NCI-H2107 (cell line): ENCODE measurements around the gene MAP3K20.
"Not testable (repeated sequence)": the region's sequence is repeated elsewhere in the genome, so short reads cannot be mapped to it uniquely, and the experiment has no call there.

Source experiments
- DNase-seq: peaks from one replicate; lab custom pipeline; 2025; lab: John Stamatoyannopoulos, UW

Gene MAP3K20

DNA sequence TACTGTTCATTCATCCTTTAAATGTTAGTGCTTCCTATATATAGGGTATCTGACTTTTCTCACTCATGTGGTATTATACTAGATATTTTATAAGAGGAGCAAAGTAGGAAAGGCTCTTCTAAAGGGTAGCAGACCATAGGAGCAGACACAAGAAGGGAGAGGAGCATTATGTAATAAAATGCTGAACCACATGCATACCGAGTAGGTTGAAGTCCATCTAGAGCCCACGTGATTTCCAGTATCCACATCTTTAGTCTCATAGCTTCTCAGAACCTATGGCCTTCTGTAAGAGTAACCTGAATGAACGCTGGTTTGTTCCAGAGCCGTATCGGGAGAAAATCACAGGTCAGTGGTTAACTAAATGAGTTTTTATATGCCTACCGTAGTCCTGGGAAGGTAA is 85.9 kb downstream of the MAP3K20 start:
- DNase-seq: no peak

DNA sequence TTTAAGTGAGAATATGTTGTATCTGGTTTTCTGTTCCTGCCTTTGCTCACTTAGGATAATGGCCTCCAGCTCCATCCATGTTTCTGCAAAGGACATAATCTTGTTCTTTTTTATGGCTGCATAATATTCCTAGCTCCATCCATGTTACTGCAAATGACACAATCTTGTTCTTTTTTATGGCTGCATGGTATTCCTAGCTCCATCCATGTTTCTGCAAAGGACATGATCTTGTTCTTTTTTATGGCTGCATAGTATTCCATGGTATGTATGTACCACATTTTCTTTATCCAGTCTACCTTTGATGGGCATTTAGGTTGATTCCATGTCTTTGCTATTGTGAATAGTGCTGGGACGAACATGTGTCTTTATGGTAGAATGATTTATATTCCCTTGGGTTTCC is 87.7 kb downstream of the MAP3K20 start:
- DNase-seq: not testable (repeated sequence)

DNA sequence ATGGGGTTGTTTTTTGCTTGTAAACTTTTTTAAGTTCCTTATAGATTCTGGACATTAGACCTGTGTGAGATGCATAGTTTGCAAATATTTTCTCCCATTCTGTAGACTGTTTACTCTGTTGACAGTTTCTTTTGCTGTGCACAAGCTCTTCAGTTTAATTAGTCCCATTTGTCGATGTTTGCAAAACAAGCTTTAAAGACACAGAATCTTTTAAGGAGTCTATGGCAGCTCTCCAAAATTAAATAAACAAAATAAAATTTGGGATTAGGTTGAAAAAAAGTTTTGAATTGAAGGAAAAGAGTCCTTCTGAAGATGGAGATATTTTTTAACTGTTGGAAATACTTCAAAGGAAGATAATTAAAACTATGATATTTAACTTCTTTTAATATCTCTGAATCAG is 88.8 kb downstream of the MAP3K20 start:
- DNase-seq: no peak

DNA sequence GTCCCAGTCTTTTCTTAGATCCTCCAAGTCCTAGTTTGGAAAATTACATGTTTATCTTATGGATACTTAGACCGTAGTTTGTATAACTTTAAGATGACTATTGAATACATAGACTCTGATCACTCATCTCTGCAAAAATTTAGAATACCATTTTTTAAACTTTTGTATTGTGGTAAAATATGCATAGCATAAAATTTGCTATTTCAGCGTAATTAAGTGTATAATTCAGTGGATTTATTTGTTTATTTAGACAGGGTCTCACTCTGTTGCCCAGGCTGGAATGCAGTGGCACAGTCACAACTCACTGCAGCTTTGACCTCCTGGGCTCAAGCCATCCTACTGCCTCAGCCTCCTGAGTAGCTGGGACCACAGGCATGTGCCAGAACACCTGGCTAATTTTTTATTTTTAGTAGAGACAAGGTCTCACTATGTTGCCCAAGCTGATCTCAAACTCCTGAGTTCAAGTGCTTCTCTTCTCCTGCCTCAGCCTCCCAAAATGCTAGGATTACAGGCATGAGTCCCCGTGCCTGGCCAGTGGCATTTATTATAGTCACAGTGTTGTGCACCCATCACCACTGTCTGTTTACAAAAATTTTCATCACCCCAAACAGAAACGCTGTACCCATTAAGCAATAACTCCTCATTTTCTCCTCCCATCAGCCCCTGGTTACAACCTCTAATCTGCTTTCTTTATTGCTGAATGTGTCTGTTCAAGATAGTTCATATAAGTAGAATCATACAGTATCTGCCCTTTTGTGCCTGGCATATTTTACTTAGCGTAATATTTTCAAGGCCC is 90.0 kb downstream of the MAP3K20 start:
- no peak for DNase-seq

DNA sequence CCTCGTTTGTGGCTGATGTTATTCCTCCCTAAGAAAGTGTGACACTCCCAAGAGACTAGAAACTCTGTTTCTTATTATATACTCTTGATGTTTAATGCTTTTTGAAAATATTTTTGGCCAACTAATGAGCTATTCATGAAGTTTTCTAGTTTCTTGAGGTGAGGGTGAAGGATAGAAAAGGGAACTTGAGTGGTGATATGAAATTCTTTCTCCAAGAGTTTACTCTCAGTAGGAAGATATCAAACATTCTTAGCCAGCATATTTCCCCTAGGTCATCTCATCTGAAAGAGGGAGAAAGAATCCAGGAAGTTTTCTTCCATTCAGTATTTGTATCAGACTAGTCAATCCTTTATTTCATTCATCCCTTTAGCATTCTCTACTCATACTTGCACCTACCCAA is 95.7 kb downstream of the MAP3K20 start:
- DNase-seq: no peak

DNA sequence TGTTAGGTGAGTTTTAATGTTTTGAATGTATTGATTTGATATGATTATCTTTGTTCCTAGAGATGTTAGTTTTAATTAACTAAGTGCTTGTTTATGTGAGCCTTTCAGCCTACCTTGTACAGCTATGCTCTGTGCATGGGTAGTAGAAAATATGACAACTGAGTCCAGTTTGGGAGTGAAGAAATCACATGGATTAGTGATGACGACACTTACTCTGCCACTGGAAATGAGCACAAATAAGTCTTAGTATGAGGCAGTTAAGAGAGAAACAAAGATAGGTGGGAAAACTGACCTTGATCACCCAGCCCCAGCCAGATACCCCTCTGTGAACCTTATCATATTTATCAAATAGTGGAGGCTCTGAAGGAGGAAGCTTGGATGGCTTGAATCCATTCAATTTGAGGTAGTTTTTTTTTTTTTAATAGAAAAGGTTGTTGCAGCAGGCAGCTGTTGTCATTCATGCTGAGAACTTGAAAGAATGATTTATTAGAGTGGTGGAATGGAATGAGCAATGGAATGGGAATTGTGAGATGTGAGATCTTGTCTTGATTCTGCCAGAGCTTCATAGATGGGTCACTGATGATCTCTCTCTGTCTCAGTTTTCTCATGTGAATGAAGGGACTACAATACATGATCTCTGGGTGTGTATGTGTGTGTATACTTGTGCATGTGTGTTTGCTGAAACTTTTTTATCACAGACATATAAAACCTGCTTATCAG is 96.4 kb downstream of the MAP3K20 start:
- DNase-seq: no peak

DNA sequence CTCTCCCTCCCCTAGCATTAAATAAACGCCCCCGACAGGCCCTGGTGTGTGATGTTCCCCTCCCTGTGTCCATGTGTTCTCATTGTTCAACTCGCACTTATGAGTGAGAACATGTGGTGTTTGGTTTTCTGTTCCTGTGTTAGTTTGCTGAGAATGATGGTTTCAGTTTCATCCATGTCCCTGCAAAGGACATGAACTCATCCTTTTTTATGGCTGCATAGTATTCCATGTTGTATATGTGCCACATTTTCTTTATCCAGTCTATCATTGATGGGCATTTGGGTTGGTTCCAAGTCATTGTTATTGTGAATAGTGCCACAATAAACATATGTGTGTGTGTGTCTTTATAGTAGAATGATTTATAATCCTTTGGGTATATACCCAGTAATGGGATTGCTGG is 98.7 kb downstream of the MAP3K20 start:
- not testable (repeated sequence) for DNase-seq

DNA sequence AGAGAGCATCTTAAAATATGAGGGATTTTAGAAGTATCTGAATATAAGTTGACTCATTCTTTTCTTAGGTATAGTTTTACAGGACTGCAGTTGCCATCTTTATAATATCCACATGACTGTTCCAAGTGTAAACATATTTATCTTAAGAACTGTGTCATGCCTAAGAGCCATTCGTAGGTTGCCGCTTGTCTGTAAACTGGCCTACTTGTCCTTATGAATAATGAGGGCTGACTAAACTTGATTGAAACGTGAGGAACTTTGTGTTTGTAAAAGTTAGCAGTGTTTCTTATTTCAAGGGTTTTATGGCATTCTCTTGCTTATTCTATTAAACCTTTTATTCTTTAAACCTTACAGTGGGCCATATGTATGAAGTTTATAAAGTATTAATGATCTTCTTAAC is 99.6 kb downstream of the MAP3K20 start:
- DNase-seq: no peak

DNA sequence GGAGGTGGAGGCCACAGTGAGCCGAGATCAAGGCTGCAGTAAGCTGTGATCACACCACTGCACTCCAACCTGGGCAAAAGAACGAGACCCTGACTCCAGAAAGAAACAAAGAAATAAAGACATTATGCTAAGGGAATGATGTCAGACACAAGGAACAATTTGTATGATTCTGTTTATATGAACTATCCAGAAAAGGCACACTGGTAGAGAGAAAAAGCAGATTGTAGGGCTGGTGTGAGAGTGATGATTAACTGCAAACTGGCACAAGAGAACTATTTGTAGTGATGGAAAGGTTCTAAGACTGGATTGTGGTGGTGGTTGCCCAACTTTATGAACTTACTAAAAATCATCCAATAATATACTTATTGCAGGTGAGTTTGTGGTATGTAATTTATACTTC is 106.3 kb downstream of the MAP3K20 start:
- DNase-seq: no peak

DNA sequence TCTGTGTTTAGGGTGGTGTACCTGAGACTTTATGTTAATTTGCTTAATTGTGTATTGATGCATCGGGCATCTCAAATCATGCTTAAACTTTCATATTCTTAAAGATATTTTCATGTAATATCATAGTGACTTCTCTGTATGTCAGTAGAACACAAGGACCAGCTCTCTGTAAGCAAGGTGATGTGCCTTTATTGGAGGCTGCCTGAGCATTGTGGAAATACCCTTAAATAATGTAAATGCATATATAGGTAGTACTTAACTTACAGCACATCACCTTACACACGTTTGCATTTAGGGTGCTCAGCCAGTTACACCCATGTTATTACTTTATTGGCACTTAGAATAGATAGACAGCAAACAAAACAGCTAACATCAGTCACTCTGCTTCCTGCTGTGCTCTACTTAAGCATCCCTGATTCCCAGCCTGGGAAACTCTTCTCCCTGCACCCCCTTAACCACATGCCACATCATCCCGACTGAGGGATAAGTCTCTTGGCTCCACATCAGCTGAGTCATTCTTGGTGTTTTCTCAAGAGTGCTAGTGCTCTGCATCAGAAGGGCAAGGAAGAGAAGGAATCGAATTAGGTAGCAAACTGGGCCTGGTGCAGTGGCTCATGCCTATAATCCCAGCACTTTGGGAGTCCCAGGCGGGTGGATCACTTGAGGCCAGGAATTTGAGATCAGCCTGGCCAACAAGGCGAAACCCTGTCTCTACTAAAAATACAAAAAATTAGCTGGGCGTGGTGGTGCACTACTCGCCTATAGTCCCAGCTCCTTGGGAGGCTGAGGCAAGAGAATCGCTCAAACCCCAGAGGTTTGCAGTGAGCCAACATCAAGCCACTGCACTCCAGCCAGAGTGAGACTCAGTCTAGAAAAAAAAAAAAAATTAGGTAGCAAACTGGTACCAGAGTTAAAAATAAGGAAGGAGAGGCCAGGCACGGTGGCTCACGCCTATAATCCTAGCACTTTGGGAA is 108.7 kb downstream of the MAP3K20 start:
- no peak for DNase-seq

DNA sequence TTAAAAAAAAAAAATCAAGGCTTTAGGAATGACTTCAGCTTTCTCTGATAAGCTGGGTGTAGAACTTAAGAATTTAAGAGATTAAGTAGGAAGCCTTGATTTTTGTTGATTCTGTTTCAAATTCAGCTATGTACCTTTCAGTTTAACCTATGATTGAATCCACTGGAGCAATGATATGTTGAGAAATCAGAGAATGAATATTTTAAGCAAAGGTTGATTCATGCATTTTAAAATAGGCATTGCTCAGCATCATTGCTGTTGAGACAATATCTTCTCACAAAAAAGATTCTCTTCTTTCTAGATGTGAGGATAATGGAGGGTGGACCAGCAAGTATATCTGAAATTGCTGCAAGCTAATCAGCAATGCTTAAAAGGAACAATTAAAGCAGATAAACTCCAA is 109.8 kb downstream of the MAP3K20 start:
- no peak for DNase-seq

DNA sequence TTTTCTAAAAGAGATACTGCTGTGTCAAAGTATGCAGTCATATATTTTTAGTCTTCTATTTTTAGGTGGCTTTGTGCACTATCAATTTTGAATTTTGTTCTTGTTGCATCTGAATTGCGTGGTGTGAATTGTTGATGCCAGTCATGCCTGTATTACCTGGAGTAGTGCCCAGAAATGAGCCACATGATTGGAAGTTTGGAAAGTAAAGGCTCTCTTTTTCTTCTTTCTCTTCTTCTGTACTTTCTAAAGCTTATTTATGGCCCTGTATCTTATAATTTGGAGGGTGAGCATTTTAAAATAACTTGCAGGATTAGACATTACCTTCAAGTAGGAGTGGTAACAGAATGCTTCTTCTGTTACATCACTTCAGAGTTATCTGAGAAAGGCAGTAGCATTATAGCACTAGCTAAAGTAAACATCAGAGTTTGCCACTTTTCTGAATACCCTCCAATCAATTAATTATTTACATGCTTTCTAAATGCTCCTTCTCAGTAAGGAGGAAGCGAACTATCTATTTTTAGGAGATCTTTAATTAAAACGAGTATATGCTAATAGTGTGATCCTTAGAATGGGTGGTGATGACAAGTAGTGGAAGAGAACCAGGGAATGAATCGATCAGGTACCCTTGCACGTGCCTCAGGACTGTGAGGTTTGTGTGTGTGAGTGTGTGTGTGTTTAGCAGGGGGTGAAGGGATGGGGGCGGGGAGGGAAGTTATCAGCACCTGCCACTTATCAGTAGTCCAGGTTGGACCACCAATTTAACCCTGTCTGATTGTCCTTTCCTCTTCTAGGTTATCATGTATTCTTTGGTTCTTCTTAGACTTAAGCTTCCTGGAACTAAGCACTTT is 112.5 kb downstream of the MAP3K20 start:
- DNase-seq: no peak

DNA sequence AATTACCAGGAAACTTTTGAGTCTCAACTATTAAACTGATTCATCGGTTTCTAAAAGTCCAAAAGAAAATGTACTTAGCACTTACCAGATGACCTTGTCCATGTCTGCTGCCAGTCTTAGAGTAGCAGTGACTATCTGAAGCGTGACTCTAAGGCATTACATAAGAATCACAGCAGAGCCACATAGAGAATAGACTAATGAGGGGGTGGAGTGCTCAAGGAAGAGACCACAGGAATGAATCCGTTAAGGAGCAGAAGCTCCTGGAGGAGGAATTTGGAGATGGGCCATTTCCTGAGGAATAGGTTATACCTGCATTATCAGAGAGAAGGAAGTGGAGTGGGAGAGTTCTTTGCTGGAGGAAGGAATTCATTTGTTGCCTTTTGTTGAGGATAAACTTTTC is 116.0 kb downstream of the MAP3K20 start:
- DNase-seq: no peak

DNA sequence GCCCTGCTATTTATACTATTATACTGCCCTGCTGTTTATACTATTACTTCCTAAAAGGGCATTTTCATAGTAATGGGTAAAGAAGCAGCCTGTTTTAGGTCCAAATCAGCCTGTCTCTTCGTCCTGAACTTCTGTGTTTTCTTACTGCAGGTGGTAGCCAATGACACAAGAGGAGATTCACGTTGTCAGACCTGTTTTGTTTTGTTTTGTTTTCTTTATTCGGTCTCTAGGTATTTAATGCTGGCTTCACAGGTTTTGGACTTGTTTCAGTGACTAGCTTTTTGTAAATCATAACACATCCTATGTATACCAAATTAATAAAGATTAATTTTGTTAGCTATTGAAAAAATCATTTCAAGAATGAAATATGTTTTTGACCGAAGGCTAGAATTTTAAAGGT is 116.4 kb downstream of the MAP3K20 start:
- DNase-seq: no peak

DNA sequence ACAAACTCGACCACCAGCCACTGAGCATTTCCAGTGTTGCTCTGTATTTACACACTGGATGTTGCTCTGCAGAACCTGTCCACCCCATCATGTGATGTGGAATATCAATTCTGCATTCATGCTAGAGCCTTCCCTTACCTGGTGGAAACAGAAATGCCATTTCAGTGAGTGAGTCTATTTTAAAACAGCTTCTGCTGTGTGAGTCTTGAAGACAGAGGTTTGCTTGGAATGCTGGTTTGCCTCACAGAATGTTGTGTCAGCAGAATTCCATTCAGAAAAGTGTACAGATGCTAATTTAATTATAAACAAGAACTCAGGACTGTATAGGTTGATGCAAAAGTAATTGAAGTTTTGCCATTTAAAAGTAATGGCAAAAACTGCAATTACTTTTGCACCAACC is 118.3 kb downstream of the MAP3K20 start:
- no peak for DNase-seq

DNA sequence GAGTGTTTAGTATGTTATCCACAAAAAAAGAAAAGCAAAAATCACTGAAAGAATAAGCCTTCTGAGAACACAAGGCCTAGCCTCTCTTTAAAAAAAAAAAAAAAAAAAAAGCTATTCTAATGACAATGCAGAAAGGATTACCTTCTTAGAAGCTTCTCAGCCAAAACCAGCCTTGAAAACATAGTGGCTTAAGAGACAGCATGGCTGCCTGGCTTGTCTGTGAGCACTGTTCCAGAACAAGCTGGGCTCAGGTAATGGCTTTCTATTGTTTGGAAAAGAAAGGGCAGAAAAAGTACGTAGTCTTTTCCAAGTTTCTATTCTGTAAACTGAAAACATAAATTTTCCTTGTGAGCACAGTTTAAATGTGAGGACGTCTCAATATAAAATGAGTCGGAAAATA is 119.5 kb downstream of the MAP3K20 start:
- no peak for DNase-seq

DNA sequence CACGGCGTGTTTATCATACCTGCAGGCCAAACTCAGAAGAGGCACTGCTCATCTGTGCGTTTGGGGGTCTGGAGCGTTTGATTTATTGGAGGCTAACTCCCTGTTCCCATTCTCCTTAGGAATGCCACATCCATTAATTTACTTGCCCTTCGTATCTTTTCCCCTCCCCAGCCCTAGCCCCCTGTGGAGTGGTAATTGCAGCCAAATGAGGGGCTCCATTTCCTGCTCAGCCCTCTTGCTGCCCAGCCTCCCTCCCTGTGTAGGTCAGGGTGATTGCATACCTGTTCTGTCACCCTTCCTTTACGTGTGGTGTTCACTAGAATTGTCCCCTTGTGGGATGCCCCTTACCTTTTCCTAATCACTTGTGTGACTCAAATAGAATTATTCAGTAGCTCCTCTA is 120.4 kb downstream of the MAP3K20 start:
- no peak for DNase-seq

DNA sequence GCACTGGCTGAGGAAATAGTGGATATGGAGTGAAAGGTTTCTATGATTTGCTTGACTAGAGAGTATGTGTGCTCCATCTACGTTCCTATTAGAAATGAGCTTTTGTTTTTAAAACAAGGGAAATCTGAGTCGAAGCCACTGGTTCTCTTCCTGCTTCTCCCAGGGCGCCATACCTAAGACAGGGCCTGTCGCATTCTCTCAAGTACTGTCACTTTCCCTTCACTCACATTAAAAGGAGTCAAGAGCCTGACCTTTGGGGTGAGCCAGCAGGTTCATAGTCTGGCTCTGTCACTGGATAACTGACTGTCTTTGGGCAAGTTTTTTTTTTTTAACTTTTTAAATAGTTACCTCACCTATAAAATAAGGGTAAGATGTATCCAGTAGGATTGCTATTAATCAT is 121.0 kb downstream of the MAP3K20 start:
- DNase-seq: no peak

DNA sequence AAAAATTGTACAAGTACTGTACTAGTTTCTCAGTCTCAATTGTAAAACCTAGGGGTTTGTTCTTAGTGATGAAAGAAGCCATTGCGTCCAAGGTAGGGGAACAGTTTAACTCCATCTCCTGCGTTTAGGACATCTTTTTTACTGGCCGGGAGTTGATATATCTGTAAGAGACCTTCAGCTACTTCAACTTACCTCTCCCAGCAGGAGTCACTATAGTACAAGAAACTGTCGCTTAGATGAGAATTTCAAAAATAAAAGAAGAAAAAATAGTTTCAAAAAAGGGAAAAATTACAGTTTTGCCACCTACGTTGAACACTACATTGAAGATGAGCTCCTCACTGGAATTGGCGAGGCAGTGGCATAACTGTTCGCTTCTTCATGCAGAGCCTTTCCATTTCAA is 122.7 kb downstream of the MAP3K20 start:
- no peak for DNase-seq

DNA sequence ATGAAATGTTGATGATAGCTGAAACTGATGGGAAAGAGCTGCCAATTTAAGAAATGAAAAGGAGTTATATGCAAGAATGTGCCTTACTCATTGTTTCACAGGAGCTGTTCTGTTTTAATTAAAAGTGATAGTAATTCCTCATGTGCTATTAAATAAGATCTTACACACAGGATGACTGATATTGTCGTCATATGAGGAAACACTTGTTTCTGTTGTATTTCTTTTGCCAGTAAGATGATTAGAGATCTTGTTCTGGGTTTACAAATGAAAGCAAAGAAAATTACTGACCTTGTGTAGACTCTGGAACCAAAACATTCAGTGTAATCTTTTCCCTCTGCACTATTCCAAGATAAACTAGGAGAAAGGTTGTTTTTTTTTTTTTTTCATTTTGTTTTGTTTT is 123.6 kb downstream of the MAP3K20 start:
- no peak for DNase-seq

DNA sequence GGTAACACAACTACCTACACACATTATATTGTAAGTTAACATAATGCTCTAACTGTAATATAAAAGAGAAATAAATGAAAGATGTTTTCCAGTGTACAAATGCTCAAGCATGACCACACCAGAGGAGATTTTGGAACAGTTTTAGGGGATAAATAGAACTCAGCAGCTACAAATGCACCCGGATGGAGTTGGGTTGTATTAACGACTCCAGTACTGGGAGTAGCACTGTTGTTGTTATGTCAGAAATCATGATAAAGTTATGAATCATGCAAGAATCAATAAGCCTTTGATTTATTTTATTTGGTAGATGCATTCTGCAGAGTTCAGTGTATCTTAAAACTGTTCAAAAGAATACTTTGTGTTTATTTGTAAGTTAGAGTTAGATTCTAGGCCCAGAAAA is 126.9 kb downstream of the MAP3K20 start:
- no peak for DNase-seq

DNA sequence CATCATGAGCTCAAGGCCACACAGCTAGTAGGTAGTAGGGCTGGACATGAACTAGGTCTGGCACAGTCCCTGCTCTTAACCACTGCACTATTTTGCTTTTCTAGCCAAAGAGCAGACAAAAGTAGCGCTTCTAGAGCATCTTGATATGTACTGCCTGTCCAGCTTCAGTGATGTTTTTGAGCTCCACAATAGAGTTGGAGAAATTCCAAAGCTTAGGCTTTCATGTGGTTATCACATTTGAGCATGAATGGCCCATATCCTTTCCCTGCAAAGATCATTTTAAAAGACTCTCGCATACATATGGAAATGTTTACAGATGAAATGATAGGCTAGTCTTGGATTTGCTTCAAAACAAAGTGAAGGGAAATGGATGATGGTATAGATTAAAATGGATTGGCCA is 128.7 kb downstream of the MAP3K20 start:
- no peak for DNase-seq
